GM18861 (cell line): ENCODE measurements around the gene PCTP.

Experiments
- ATAC-seq: cut with Tn5 transposase; IDR thresholded peaks from one replicate; pipeline ENCODE4 v1.9.1; 2021; ENCODE audit not compliant: unreplicated experiment

Gene PCTP

GRCh38 chr17:55785181-55785580, 34.3 kb downstream of the PCTP start:
- ATAC-seq = no peak

GRCh38 chr17:55793272-55793671, 42.4 kb downstream of the PCTP start:
- ATAC-seq = no peak

- no peak for ATAC-seq
Observed at GRCh38 chr17:55794725-55795482, 44.1 kb downstream of the PCTP start.

GRCh38 chr17:55806745-55807495, 56.1 kb downstream of the PCTP start:
- no peak for ATAC-seq

- no peak for ATAC-seq
Observed at GRCh38 chr17:55811536-55811935, 60.7 kb downstream of the PCTP start.

GRCh38 chr17:55812323-55812722, 61.5 kb downstream of the PCTP start:
- ATAC-seq = no peak

GRCh38 chr17:55813944-55814343, 63.1 kb downstream of the PCTP start:
- ATAC-seq = no peak

- ATAC-seq = no peak
Observed at GRCh38 chr17:55814377-55814776, 63.5 kb downstream of the PCTP start.

GRCh38 chr17:55816532-55817396, 65.9 kb downstream of the PCTP start:
- no peak for ATAC-seq

- ATAC-seq = no peak
Observed at GRCh38 chr17:55817397-55817709, 66.5 kb downstream of the PCTP start.

GRCh38 chr17:55818026-55818425, 67.2 kb downstream of the PCTP start:
- ATAC-seq = no peak

- no peak for ATAC-seq
Observed at GRCh38 chr17:55818451-55819375, 67.9 kb downstream of the PCTP start.

GRCh38 chr17:55820675-55821074, 69.8 kb downstream of the PCTP start:
- no peak for ATAC-seq

- no peak for ATAC-seq
Observed at GRCh38 chr17:55822028-55822427, 71.2 kb downstream of the PCTP start.

- ATAC-seq = no peak
Observed at GRCh38 chr17:55825213-55825612, 74.4 kb downstream of the PCTP start.
